Activated B cell treated with CpG ODN at 0.5 μM for 24 hours (primary cell): ENCODE data around the gene MTUS2. TPM values are rescaled to one million over a fixed set of nuclear protein-coding genes. Genes with fewer than 3 reads are reported as not detected.

Source experiments
- ATAC-seq: fragments of 200-7000 bp; cut with Tn5 transposase; one replicate; pipeline ENCODE4 v1.10.0; 2021; ENCODE audit warnings: low read depth, mild to moderate bottlenecking, moderate library complexity
- CTCF ChIA-PET: fragments of 350-600 bp; sonication (Branson Sonifier 250); formaldehyde crosslinking; loops from one replicate; lab custom pipeline; 2021; ENCODE audit warnings: antibody characterized with exemption; lab: Charles Lee
- POLR2A ChIA-PET: fragments of 350-600 bp; sonication (Branson Sonifier 250); formaldehyde crosslinking; loops from one replicate; lab custom pipeline; 2021; ENCODE audit warnings: antibody characterized with exemption; lab: Charles Lee
- DNase-seq: peaks from one replicate; pipeline ENCODE4 v3.0.0; 2022
- H3K27ac Mint-ChIP-seq: one replicate; pipeline ENCODE4 v1.8.0; 2020; ENCODE audit warnings: mixed read lengths
- H3K27me3 Mint-ChIP-seq: one replicate; pipeline ENCODE4 v1.8.0; 2021; ENCODE audit warnings: mixed read lengths
- H3K36me3 Mint-ChIP-seq: one replicate; pipeline ENCODE4 v1.8.0; 2021; ENCODE audit warnings: low read depth, mixed read lengths
- H3K4me1 Mint-ChIP-seq: one replicate; pipeline ENCODE4 v1.8.0; 2021; ENCODE audit warnings: mixed read lengths
- H3K4me3 Mint-ChIP-seq: one replicate; pipeline ENCODE4 v1.8.0; 2020; ENCODE audit warnings: mild to moderate bottlenecking, mixed read lengths
- H3K9me3 Mint-ChIP-seq: one replicate; pipeline ENCODE4 v1.8.0; 2020; ENCODE audit warnings: mixed read lengths
- CTCF ChIP-seq: fragments of 200-600 bp; IDR thresholded peaks from one replicate; pipeline ENCODE4 v1.8.0; 2022; ENCODE audit warnings: antibody characterized with exemption, mild to moderate bottlenecking
- intact Hi-C: fragments of 100-400 bp; cut with micrococcal nuclease; formaldehyde crosslinking; loops from one replicate; pipeline ENCODE4 v1.15.1; 2024
- total RNA-seq: library from RNA; stranded (reverse); gene quantifications from 2 replicates; pipeline ENCODE4 v1.2.3, GENCODE V29; 2022

Gene MTUS2
- total RNA-seq, 1 donor from 2014 or later = not detected

DNA sequence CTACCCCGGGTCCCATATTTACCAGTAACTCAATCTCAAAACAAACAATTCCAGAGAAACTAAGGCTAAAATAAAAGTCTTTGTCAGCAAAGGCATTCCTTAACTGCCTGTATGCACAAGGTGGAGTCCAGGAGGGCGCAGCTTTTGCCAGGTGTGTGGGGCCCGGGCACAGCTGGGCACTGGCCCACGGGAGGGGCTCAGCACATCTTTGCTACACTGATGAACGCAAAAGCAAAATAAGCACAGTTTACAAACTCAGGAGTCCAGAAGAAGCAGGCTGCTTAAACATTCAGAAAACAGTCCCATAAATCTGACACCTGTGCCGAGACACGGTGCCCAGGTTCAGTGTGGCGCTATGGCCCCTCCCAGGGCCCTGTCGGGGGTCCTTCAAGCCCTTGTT is 704.5 kb downstream of the MTUS2 start:
- ChIA-PET POLR2A (no interaction called here), CTCF (no interaction called here)
- DNase-seq (no peak), ATAC-seq (no peak)
- no peak overlapping the region for H3K4me3 Mint-ChIP-seq
- intact Hi-C loops = no loop called here
- no peaks in the 10 kb centered on the region for H3K27me3 Mint-ChIP-seq
- H3K4me1 Mint-ChIP-seq = no peaks in the 10 kb centered on the region
- H3K27ac Mint-ChIP-seq = no peak overlapping the region
- TF ChIP-seq CTCF = no peak
- no peaks in the 10 kb centered on the region for H3K9me3 Mint-ChIP-seq
- peaks cover 86% of the 10 kb centered on the region for H3K36me3 Mint-ChIP-seq

GRCh38 chr13:29525757-29526156 is 705.6 kb downstream of the MTUS2 start:
- ChIA-PET POLR2A (no interaction called here), CTCF (no interaction called here)
- Mint-ChIP-seq H3K27me3 (no peaks in the 10 kb centered on the region), H3K36me3 (peaks cover 87% of the 10 kb centered on the region), H3K27ac (no peak overlapping the region), H3K4me3 (no peak overlapping the region), H3K4me1 (no peaks in the 10 kb centered on the region), H3K9me3 (no peaks in the 10 kb centered on the region)
- no peak for TF ChIP-seq CTCF
- intact Hi-C loops = no loop called here
- DNase-seq (no peak), ATAC-seq (no peak)

- no peak for DNase-seq
- ChIA-PET CTCF (no interaction called here), POLR2A (no interaction called here)
- Mint-ChIP-seq H3K4me3 (no peak overlapping the region), H3K36me3 (peaks cover 86% of the 10 kb centered on the region), H3K27me3 (no peaks in the 10 kb centered on the region), H3K4me1 (no peaks in the 10 kb centered on the region), H3K27ac (no peak overlapping the region), H3K9me3 (no peaks in the 10 kb centered on the region)
- intact Hi-C loops = no loop called here
- ATAC-seq = no peak
- TF ChIP-seq CTCF = no peak
These were observed 706.6 kb downstream of the MTUS2 start for GRCh38 chr13:29526741-29527140.

DNA sequence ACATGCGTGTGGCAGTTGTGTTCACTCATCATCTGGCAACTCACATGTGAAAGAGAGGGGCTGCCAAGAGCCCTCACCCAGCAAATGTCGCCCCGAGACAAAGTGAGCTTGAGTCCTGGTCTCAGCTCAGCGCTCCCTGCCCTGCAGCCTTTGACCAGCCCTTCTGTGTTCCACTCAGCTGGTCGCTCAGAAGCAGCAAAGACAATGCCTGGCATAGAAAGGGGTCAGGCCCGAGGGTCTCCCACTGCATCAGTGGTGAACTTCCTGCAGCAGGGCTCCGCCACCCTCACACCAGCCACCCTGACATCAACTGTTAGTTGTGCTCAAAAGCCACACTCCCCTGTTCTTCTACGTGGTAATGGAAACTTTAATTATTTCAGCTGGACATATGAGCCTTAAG is 707.4 kb downstream of the MTUS2 start:
- H3K27ac Mint-ChIP-seq = no peak overlapping the region
- intact Hi-C loops = no loop called here
- ATAC-seq (no peak), DNase-seq (no peak)
- H3K9me3 Mint-ChIP-seq = no peaks in the 10 kb centered on the region
- POLR2A ChIA-PET = no interaction called here
- no peak for TF ChIP-seq CTCF
- no peaks in the 10 kb centered on the region for H3K4me1 Mint-ChIP-seq
- CTCF ChIA-PET = interaction anchor here (1.0 kb wide), 1 partner anchor 1204 kb away, joined by 3 read pairs; no protein-coding TSS in a partner anchor
- H3K36me3 Mint-ChIP-seq = peaks cover 86% of the 10 kb centered on the region
- H3K4me3 Mint-ChIP-seq = no peak overlapping the region
- H3K27me3 Mint-ChIP-seq = no peaks in the 10 kb centered on the region

DNA sequence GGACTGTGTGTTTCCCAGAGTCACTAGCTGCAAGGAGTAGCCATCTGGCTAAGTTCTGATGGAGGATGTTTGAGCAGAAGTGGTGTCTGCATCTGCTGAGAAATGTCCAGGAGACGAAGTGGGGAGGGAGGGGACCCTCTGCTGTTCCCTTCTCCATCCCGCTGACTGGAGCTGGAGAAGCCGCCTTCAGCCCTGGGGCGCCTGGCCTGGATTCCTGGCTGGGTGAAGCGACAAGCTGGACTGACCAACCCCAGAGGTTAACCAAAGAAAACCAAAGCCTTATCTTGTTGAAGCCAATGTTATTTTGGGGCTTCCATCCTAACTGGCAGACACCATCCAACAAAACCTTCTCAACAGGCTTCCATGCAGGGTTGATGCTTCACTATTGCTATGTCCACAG is 707.8 kb downstream of the MTUS2 start:
- POLR2A ChIA-PET = no interaction called here
- Mint-ChIP-seq H3K9me3 (no peaks in the 10 kb centered on the region), H3K4me1 (no peaks in the 10 kb centered on the region), H3K4me3 (no peak overlapping the region), H3K27ac (no peak overlapping the region), H3K36me3 (peaks cover 86% of the 10 kb centered on the region), H3K27me3 (no peaks in the 10 kb centered on the region)
- TF ChIP-seq CTCF = no peak
- intact Hi-C loops = no loop called here
- no peak for ATAC-seq
- no peak for DNase-seq
- CTCF ChIA-PET = interaction anchor here (0.7 to 1.0 kb wide), 2 partner anchors 587 to 1204 kb away, joined by 3 read pairs; no protein-coding TSS in a partner anchor
